Measurements from ENCODE around the gene CDH23.

DNA sequence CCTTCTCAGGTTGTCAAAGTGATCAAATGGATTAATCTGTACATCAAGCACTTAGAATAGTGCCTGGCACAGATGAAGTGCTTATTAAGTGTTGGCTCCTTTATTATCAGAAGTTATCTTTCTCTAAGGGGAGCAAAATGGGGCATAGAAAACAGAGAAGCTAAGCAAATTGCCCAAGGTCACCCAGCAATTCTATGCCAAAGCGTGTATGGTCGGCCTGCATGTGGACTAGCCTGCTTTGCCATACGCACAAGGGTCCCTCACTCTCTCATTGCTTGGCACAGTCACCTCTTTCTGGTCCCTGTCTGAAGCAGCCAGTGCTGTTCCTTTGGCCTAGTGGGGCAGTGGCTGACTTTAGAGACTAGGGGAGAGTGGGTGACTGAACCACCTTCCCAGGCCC lies 45.3 kb downstream of the CDH23 start:
- TF ChIP-seq, protein P1, sequence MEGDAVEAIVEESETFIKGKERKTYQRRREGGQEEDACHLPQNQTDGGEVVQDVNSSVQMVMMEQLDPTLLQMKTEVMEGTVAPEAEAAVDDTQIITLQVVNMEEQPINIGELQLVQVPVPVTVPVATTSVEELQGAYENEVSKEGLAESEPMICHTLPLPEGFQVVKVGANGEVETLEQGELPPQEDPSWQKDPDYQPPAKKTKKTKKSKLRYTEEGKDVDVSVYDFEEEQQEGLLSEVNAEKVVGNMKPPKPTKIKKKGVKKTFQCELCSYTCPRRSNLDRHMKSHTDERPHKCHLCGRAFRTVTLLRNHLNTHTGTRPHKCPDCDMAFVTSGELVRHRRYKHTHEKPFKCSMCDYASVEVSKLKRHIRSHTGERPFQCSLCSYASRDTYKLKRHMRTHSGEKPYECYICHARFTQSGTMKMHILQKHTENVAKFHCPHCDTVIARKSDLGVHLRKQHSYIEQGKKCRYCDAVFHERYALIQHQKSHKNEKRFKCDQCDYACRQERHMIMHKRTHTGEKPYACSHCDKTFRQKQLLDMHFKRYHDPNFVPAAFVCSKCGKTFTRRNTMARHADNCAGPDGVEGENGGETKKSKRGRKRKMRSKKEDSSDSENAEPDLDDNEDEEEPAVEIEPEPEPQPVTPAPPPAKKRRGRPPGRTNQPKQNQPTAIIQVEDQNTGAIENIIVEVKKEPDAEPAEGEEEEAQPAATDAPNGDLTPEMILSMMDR (conservative IDR thresholded peaks at IDR 0.05), result no peak
- TF ChIP-seq EZH2 (IDR thresholded peaks at IDR 0.05; ENCODE audit: low read depth), result no peak
